Thoracic aorta endothelial cell (primary cell): ENCODE results near the gene FALEC. TPM values are rescaled to one million over a fixed set of nuclear protein-coding genes. Genes with fewer than 3 reads are reported as not detected.

Source experiments
- small RNA-seq: library from RNA; depleted of rRNA; stranded (forward); fragments of <200 nt; gene quantifications from one replicate; pipeline ENCODE3, GENCODE V24; 2012
- total RNA-seq: library from RNA; depleted of rRNA; stranded (reverse); fragments of >200 nt; gene quantifications from 2 replicates; pipeline ENCODE4 v1.2.3, GENCODE V29; 2012

Gene FALEC
- not detected in 2 replicates for total RNA-seq

DNA sequence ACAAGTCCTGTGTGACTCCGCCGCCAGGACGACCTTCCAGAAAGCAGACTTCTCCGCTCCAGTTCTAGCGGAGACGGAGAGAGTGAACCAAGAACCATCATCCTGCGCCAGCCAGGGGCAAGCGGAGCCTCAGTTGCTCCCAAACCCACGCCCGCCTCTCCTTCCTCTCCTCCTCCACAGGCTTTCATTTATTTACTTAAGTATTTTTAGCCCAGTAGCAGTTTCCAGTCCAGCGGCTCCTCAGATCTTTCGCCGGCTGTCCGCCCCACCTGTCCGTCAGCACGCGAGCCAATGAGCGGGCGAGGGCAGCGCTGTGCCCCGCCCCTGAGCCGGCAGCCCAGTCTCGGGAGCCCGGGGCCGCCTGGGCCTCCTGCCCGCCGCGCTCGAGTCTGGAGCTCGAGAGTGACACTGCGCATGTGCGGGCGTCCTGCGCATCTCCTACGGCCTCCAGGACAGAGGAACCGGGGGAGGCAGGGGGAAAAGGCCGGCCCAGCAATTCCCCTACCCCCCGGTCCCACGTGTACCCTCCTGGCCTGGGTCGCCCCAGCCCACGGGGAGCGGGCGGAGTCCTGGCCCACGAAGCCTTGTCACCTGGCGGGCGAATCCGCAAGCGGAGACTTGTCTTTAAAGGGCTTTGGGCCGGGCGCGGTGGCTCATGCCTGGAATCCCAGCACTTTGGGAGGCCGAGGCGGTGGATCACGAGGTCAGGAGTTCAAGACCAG is at the start of gene FALEC:
Gene FALEC, plus strand, starts transcription at position 425 of the 722 bp plus-strand sequence.

DNA sequence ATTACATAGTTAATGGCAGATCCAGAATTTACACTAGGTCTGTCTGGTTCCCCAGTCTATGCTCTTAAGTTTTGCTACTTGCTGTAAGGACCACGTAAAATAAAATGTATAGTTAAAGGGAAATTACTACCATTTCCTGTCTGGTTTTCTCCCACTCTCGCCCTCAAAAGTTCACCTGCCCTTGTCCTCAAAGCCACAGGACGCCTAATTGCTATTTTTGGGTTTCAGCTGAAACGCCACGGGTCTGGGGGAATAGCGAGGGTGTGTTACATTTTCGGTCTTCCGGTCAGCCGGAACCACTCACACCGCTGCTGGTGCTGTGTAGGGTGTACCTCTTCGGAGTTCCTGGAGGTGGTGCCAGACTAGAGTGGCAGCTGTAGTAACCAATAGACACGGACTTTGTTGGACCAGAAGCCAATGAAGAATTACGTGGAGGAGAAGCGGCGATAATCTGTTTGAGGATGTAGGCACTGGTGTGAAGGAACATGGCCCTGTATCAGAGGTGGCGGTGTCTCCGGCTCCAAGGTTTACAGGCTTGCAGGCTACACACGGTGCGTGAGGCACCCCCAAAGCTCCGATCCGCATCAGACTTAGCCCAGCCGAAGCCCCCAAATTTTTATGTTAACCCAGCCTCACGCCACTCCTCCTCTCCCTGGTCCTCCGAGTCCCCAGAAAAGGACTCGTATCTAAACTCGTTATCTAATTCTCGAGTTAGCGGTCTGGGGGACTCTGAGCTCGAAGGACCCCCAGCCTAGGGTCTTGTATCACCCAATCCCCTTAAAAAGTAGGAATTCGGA is 28.4 kb upstream of the FALEC start, which contains the start of gene TARS2:
Gene TARS2, plus strand, starts transcription at position 454 of the 797 bp plus-strand sequence. Its CDS starts 32 bp downstream, at position 486.

DNA sequence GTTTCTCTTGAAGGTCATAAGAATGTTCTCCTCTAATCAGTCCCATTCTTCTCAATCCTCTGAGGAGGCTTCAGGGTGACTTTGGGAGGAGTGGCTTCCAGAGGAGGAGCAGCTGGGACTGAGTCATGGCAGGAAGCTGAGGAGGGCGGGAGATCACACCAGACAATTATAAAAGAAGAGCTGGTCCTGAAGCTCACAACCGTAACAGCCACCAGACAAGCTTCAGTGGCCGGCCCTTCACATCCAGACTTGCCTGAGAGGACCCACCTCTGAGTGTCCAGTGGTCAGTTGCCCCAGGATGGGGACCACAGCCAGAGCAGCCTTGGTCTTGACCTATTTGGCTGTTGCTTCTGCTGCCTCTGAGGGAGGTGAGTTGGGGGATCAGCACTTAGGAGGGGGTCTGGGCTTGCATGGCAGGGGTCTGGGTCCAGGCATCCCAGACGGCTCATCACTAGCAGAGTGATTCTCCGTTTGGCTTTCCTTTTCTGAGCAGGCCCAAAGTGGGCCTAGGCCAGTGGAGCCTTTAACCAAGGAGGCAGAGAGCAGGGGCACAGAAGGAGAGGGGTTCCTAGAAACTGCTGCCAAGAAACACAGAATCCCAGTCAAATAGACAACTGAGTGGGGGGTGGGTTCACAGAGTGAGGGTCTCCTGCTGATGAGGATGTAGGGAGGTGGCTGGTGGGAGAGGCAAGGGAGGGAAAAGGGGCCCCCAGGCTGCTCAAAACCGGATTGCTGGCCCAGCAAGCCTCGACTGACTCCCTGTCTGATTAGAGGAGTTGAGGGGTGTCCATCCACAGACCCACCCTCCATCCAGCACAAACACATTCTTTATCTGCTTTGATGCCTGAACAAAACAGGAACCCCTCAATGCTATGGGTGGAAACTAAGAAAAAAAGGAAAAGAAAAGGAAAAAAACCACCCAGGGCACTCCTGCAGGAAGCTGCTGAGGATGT is 7.4 kb upstream of the FALEC start, which contains the start of gene ECM1:
Gene ECM1, plus strand, starts transcription at position 198 of the 953 bp plus-strand sequence. Its CDS starts 101 bp downstream, at position 299.

DNA sequence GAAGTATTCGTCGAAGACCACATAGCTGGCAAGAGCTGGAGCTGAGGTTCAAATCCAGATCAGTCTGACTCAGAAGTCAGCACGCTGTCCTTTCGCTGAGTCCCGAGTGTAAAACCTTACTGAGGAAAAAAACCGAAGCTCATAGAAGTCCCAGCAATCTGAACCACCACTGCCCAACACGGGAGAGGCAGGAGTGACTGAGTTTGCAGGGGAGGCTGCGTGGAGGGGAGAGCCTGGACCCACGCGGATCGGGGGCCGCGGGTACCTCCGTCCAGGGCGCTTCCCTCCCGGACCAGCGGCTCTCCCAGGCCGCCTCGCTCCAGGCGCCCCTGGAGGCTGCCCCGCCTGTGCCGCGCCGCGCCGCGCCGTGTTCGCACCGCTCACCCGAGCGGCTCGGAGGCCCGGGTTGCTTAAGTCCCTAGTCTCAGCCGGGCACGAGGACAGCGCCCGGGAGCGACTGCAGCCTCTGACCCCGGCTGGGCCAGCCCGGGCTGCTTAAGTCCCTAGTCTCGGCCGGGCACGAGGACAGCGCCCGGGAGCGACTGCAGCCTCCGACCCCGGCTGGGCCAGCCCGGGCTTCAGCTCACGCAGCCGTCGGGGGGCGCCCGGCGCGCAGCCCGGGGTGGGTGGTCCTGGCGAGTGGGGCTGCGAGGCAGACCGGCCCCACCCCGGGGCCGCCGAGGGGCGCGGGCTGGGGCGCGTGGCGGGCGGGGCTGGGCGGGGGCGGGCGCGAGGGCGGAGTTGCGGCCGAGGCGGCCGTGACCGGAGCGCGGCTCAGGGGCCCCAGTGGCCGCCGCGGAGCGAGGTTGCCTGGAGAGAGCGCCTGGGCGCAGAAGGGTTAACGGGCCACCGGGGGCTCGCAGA is 33.3 kb downstream of the FALEC start, which contains the start of gene ADAMTSL4:
Gene ADAMTSL4, plus strand, starts transcription at position 777 of the 864 bp plus-strand sequence. CDS start 2,881 bp downstream, outside the sequence.

DNA sequence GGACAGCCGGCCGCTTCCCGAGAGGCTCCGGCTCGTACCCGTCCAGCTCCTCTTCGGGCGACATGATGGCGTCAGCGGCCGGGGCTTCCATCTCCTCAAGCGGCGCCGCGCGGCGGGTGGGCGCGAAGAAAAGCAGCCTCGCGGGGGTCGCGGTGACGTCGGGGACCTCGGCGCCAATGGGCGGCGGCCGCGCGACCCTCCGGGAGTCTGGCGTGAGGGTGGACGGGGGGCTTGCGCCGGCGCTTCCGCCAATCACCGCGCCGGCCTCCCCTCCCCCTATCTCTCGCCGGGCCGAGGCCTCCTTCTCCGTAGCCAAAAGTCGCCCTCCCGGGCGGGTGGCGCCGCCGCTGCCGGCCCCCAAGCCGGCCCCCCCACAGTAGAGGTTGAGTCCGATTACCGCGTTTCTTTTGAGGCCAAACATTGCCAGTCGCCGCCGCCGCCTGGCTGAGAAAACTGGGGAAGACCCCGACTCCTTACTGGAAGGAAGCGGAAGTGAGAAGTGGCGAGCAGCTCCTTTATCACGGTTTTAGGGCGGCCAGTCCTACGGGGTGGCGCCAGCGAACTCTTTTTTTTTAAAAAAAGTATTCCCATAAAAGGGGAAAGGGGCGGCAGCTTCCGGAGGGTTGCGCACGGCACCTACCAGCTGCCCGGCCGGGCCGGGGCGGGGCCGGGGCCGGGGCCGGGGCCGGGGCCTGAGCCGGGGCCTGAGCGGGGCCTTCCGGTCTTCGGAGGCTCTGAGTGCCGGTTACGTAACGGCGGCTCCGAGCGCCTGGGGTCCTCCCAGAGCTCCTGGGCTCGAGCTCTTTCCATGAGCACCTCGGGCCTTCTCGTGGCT is 63.8 kb downstream of the FALEC start, which contains the start of gene MCL1:
Gene MCL1, minus strand, starts transcription at position 501 of the 835 bp plus-strand sequence. Its CDS starts 80 bp downstream, at position 421.

Small RNA genes within 50 kb of the gene (small RNA-seq; reads per million reads assigned to genes)
- gene MIR4257 (not detected), gene RN7SL473P (not detected), gene RN7SL600P (not detected)

Other genes with a start within 250 kb of the FALEC start
- gene APH1A, start 246.7 kb upstream of the FALEC start, total RNA-seq = 130 and 136 TPM in 2 replicates
- gene C1orf54, start 243.0 kb upstream of the FALEC start, total RNA-seq = 38.0 and 46.5 TPM in 2 replicates
- gene CIART, start 233.2 kb upstream of the FALEC start, total RNA-seq = 0.93 and 1.1 TPM in 2 replicates
- gene MRPS21, start 221.9 kb upstream of the FALEC start, total RNA-seq = 29.9 and 30.6 TPM in 2 replicates
- gene PRPF3, start 194.2 kb upstream of the FALEC start, total RNA-seq = 59.4 and 59.5 TPM in 2 replicates
- 17.7 and 20.9 TPM in 2 replicates for gene RPRD2, start 151.6 kb upstream of the FALEC start, total RNA-seq
- 18.7 and 19.4 TPM in 2 replicates for gene TARS2, start 28.3 kb upstream of the FALEC start, total RNA-seq
- gene ECM1, start 7.6 kb upstream of the FALEC start, total RNA-seq = 0.57 and 0.93 TPM in 2 replicates
- gene ADAMTSL4, start 33.7 kb downstream of the FALEC start, total RNA-seq = 0.27 and 0.86 TPM in 2 replicates
- 246 and 285 TPM in 2 replicates for gene MCL1, start 63.9 kb downstream of the FALEC start, total RNA-seq
- gene ENSA, start 113.9 kb downstream of the FALEC start, total RNA-seq = 142 and 159 TPM in 2 replicates
- gene GOLPH3L, start 181.4 kb downstream of the FALEC start, total RNA-seq = 41.9 and 50.1 TPM in 2 replicates
- 0.29 TPM in 1 of 2 replicates, not detected in the other for gene HORMAD1, start 205.1 kb downstream of the FALEC start, total RNA-seq